Liver (tissue), 3 donors: ENCODE results near the gene PLA2G6.

Source experiments
- CTCF ChIP-seq: fragments of 150-350 bp; IDR thresholded peaks from 2 replicates; pipeline ENCODE4 v1.5.1; 2017; ENCODE audit warnings: improper control_type of control experiment, low read depth, low read length; ENCODE audit not compliant: missing input control
- RAD21 ChIP-seq, 2 donors: IDR thresholded peaks; 2 replicates each; pipeline ENCODE4 v1.6.1; 2016; ENCODE audit warnings: antibody characterized with exemption in 2 of 2, mild to moderate bottlenecking in 2 of 2
- TAF1 ChIP-seq: conservative IDR thresholded peaks from 2 replicates; pipeline ENCODE4 v1.6.1; 2016; ENCODE audit warnings: antibody characterized with exemption, mild to moderate bottlenecking
- donor health status: healthy.
- donor health status: healthy.

- TF ChIP-seq RAD21 (IDR thresholded peaks at IDR 0.05), result no peak
- TF ChIP-seq TAF1, result no peak
- TF ChIP-seq CTCF, result no peak
Observed at GRCh38 chr22:38151126-38151500, 30.5 kb downstream of the PLA2G6 start.
